PFSK-1 (cell line): ENCODE data around the gene MRM1.

ENCODE experiments used
- POLR2AphosphoS5 ChIP-seq: IDR thresholded peaks from 2 replicates; pipeline ENCODE4 v1.6.1; 2012; ENCODE audit warnings: low read depth, mild to moderate bottlenecking, control low read depth, low read length, moderate library complexity
- SIN3A ChIP-seq: IDR thresholded peaks from 2 replicates; pipeline ENCODE4 v1.6.1; 2012; ENCODE audit warnings: mild to moderate bottlenecking, low read length, moderate library complexity, borderline replicate concordance; ENCODE audit not compliant: insufficient read depth
- TAF1 ChIP-seq: IDR thresholded peaks from 2 replicates; pipeline ENCODE4 v1.6.1; 2012; ENCODE audit warnings: low read length, control low read depth, borderline replicate concordance; ENCODE audit not compliant: insufficient read depth

DNA sequence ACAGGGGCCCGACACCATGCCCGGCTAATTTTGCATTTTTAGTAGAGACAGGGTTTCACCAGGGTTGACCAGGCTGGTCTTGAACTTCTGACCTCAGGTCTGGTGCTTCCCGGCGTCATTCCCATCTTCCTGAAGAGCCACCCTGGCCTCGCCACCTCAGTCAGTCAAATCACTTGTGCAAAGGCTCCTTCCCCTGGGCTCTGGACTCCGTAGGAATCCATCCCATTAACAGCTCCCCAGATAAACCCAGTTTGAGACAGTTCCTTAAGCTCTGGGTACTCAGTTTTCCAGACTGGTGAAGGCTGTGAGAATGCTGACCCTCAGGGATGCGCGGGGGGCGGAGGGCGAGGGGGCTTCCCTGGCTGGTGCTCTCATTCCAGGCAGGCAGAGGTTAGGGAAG is 39.5 kb downstream of the MRM1 start:
- TF ChIP-seq SIN3A (no peak), POLR2AphosphoS5 (no peak), TAF1 (no peak)
